Uterus (tissue), 4 donors: Measurements from ENCODE around the gene EXOC4. TPM values are rescaled to one million over a fixed set of nuclear protein-coding genes. Genes with fewer than 3 reads are reported as not detected.

Experiments used
- DNase-seq, 2 donors: peaks; one replicate each; pipeline ENCODE4 v3.0.0-alpha.2; 2019 to 2020
- H3K27ac ChIP-seq, 2 donors: fragments of 200-600 bp; sonication (generic); 1 replicate in 1 of 2; 2 replicates in 1 of 2; pipeline ENCODE4 v1.5.1; 2016 to 2018
- H3K27me3 ChIP-seq, 2 donors: fragments of 200-600 bp; sonication (generic); one replicate each; pipeline ENCODE4 v1.5.1; 2018 to 2019; ENCODE audit warnings: control low read depth in 1 of 2
- H3K36me3 ChIP-seq, 2 donors: fragments of 200-600 bp; sonication (generic); one replicate each; pipeline ENCODE4 v1.5.1; 2019; ENCODE audit warnings: control low read depth in 1 of 2
- H3K4me1 ChIP-seq, 2 donors: fragments of 200-600 bp; sonication (generic); one replicate each; pipeline ENCODE4 v1.5.1; 2018 to 2019; ENCODE audit warnings: control low read depth in 1 of 2
- H3K4me3 ChIP-seq, 2 donors: fragments of 200-600 bp; sonication (generic); 1 replicate in 1 of 2; 2 replicates in 1 of 2; pipeline ENCODE4 v1.5.1; 2018 to 2019; ENCODE audit warnings: mild to moderate bottlenecking in 1 of 2
- H3K9me3 ChIP-seq, 2 donors: fragments of 200-600 bp; sonication (generic); one replicate each; pipeline ENCODE4 v1.5.1; 2019; ENCODE audit warnings: control low read depth in 1 of 2
- POLR2A ChIP-seq, 2 donors: fragments of 450-650 bp; IDR thresholded peaks; one replicate each; pipeline ENCODE4 v1.6.1; 2016; ENCODE audit warnings: antibody characterized with exemption in 2 of 2, mild to moderate bottlenecking in 1 of 2, moderate library complexity in 1 of 2
- intact Hi-C: fragments of 100-400 bp; cut with DNase I; formaldehyde crosslinking; loops from one replicate; pipeline ENCODE4 v1.15.1; 2023; ENCODE audit warnings: low total_unique reads
- total RNA-seq, 4 donors: library from RNA; depleted of rRNA in 3 of 4; stranded (reverse); fragments of >200 nt in 3 of 4; gene quantifications; one replicate each; pipeline versions ENCODE4 v1.1.0 to v1.2.4, GENCODE V29; 2014 to 2023
- TF ChIP-seq, protein P1 (sequence below), 4 experiments: fragments of 200-600 bp in 2 of 4; fragments of 450-650 bp in 2 of 4; sonication (generic) in 2 of 4; IDR thresholded peaks; one replicate each; pipeline ENCODE4 v1.5.1; 2016 to 2019; ENCODE audit warnings: antibody characterized with exemption in 4 of 4, mild to moderate bottlenecking in 2 of 4, moderate library complexity in 1 of 4
- donor health status: DM: yes; HTN: yes; CAD: no.

EXOC4 gene
- total RNA-seq, 4 donors from 2014 or later = 27.2 to 126 (median 65.4) TPM

DNA sequence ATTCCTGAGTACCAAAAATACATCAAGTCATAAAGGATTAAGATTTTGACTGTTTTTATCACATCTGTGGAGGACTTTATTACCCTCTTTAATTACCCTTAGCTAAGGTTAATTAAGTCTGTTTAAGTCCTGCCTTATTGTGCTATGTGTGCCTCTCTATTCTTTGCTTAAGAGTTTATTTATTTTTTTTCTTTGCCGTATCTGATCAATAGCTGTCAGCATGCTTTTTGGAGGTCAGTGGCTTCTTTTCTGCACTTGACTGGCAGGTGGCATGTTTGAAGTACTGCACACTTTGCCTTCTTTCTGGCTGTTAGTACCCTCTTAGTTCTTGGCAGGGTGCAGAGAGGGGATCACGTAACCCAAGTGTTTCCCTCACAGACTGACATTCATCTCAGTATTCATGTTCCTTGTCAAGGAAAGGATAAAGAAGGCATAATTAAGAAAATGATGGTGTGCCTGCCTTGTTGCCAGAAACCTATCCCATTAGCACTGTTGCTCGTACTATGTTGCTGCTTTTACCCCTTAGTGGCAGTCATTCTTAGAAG, 225.8 kb downstream of the EXOC4 start:
- Histone ChIP-seq H3K27ac (no peak overlapping the region), H3K36me3 (no peaks in the 10 kb centered on the region), H3K27me3 (no peaks in the 10 kb centered on the region), H3K9me3 (no peaks in the 10 kb centered on the region), H3K4me1 (no peaks in the 10 kb centered on the region), H3K4me3 (no peak overlapping the region)
- no peak for TF ChIP-seq POLR2A (IDR thresholded peaks at IDR 0.05)
- TF ChIP-seq, protein P1, sequence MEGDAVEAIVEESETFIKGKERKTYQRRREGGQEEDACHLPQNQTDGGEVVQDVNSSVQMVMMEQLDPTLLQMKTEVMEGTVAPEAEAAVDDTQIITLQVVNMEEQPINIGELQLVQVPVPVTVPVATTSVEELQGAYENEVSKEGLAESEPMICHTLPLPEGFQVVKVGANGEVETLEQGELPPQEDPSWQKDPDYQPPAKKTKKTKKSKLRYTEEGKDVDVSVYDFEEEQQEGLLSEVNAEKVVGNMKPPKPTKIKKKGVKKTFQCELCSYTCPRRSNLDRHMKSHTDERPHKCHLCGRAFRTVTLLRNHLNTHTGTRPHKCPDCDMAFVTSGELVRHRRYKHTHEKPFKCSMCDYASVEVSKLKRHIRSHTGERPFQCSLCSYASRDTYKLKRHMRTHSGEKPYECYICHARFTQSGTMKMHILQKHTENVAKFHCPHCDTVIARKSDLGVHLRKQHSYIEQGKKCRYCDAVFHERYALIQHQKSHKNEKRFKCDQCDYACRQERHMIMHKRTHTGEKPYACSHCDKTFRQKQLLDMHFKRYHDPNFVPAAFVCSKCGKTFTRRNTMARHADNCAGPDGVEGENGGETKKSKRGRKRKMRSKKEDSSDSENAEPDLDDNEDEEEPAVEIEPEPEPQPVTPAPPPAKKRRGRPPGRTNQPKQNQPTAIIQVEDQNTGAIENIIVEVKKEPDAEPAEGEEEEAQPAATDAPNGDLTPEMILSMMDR (IDR thresholded peaks at IDR 0.05) = no peak
- no peak for DNase-seq
- intact Hi-C loops = no loop called here

DNA sequence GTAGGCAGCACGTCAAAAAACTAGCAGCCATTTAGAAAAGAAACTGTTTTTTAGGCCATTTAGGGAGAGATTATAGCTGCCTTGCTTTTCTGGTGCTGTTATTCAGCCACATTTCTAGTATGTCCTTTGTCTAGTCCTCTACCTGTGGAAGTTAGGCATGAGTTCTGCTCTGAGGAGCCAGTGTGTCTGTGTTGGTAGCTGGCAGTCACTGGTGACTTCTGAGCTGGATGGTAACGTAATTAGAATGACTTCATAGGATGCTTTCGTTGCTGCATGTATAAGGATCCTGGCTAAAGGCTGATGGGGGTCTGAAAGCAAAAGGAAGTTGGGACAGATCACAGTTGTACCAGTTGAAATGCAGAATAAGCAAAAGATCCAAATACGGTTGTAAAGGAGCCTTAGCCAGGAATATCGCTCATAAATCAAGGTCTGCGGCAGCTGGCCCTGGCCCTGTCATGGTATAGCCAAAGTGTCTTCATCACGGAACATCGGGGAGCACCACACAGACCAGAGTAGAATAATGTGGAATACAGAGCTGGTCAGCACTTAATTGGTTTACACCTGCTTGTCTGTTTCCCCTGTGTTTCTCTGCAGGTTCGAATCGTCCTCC, 226.7 kb downstream of the EXOC4 start:
- H3K27ac ChIP-seq = no peak overlapping the region
- no peaks in the 10 kb centered on the region for H3K9me3 ChIP-seq
- intact Hi-C loops = no loop called here
- TF ChIP-seq, protein P1 (IDR thresholded peaks at IDR 0.05) = no peak
- no peak for TF ChIP-seq POLR2A (IDR thresholded peaks at IDR 0.05)
- DNase-seq = no peak
- no peaks in the 10 kb centered on the region for H3K4me1 ChIP-seq
- no peak overlapping the region for H3K4me3 ChIP-seq
- H3K36me3 ChIP-seq = no peaks in the 10 kb centered on the region
- no peaks in the 10 kb centered on the region for H3K27me3 ChIP-seq

DNA sequence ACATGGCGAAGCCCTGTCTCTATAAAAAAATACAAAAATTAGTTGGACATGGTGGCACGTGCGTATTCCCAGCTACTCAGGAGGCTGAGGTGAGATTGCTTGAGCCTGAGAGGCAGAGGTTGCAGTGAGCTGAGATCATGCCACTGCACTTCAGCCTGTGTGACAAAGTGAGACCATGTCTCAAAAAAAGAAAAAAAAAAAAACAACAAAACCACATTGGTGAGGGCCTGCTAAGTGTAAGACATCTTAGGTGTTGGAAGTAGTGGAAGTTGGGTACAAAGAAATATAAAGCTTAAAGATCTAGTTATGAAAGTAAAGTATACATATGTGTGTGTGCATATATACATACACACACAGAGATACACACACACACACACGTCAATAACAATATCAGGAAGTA, 228.0 kb downstream of the EXOC4 start:
- H3K27ac ChIP-seq = no peak overlapping the region
- H3K4me3 ChIP-seq = no peak overlapping the region
- DNase-seq = no peak
- intact Hi-C loops = no loop called here
- H3K4me1 ChIP-seq = no peaks in the 10 kb centered on the region
- TF ChIP-seq POLR2A (IDR thresholded peaks at IDR 0.05) = no peak
- H3K9me3 ChIP-seq = no peaks in the 10 kb centered on the region
- no peaks in the 10 kb centered on the region for H3K36me3 ChIP-seq
- no peaks in the 10 kb centered on the region for H3K27me3 ChIP-seq

DNA sequence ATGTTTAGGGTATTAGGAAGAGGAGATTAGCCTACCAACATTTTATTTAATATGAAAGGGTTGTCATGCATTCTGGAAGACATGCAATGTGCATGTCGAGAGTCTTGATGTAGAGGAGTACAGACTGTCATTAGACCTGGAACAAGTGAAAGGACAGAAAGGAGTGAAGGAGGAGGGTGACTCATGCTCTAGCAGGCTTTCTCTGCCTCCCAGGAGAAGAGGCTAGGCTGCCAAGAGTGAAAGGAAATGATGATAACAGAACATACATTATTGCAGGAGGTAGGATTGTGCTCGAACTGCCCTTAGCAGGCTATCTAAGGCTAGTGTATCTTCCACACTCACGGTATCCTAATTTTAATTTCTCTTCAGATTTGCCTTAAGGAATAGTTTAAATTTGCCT, 228.8 kb downstream of the EXOC4 start:
- no peak overlapping the region for H3K4me3 ChIP-seq
- H3K9me3 ChIP-seq = no peaks in the 10 kb centered on the region
- no peaks in the 10 kb centered on the region for H3K36me3 ChIP-seq
- no peak overlapping the region for H3K27ac ChIP-seq
- H3K27me3 ChIP-seq = no peaks in the 10 kb centered on the region
- intact Hi-C loops = no loop called here
- TF ChIP-seq, protein P1 (IDR thresholded peaks at IDR 0.05) = no peak
- TF ChIP-seq POLR2A (IDR thresholded peaks at IDR 0.05) = no peak
- no peak for DNase-seq
- no peaks in the 10 kb centered on the region for H3K4me1 ChIP-seq

DNA sequence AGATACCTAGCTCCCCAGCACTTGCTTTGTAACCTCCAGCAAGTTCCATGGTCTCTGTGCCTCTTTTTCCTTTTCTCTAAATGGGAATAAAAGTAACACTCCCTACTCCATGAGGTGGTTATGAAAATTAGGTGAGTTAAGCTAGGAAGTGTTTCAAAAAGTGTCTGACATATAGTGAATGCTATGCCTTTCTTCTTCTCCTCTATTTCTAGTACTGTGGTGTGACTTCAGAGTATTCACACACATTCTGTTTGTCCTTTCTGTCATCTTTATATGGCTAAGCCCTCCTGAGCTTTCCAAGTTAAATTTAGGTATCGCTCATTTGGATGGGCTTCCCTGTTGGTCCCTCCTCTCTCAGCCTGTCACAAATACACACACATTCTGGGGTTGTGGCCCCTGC, 229.7 kb downstream of the EXOC4 start:
- TF ChIP-seq, protein P1 (IDR thresholded peaks at IDR 0.05) = no peak
- TF ChIP-seq POLR2A (IDR thresholded peaks at IDR 0.05) = no peak
- Histone ChIP-seq H3K27me3 (no peaks in the 10 kb centered on the region), H3K4me1 (no peaks in the 10 kb centered on the region), H3K9me3 (no peaks in the 10 kb centered on the region), H3K27ac (no peak overlapping the region), H3K36me3 (no peaks in the 10 kb centered on the region), H3K4me3 (no peak overlapping the region)
- intact Hi-C loops = no loop called here
- DNase-seq = no peak
